Astrocyte of the spinal cord (primary cell): ENCODE measurements around the gene SLC34A1.

Experiments
- DNase-seq: peaks from one replicate; pipeline ENCODE4 v3.0.0; 2011; ENCODE audit warnings: low read depth, low spot score
- H3K4me3 ChIP-seq: 2 replicates; pipeline ENCODE4 v1.5.1; 2011; ENCODE audit warnings: low read depth, mild to moderate bottlenecking, low read length, moderate library complexity
- in situ Hi-C: cut with HindIII; loops from 2 replicates; pipeline ENCODE4 v1.10.0; 2017; ENCODE audit warnings: low sequenced_read_pairs
- TF ChIP-seq, protein P1 (sequence below): IDR thresholded peaks from 2 replicates; pipeline ENCODE4 v1.5.1; 2012; ENCODE audit warnings: low read depth, mild to moderate bottlenecking, low read length, inconsistent platforms

SLC34A1 gene, protein sequence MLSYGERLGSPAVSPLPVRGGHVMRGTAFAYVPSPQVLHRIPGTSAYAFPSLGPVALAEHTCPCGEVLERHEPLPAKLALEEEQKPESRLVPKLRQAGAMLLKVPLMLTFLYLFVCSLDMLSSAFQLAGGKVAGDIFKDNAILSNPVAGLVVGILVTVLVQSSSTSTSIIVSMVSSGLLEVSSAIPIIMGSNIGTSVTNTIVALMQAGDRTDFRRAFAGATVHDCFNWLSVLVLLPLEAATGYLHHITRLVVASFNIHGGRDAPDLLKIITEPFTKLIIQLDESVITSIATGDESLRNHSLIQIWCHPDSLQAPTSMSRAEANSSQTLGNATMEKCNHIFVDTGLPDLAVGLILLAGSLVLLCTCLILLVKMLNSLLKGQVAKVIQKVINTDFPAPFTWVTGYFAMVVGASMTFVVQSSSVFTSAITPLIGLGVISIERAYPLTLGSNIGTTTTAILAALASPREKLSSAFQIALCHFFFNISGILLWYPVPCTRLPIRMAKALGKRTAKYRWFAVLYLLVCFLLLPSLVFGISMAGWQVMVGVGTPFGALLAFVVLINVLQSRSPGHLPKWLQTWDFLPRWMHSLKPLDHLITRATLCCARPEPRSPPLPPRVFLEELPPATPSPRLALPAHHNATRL

DNA sequence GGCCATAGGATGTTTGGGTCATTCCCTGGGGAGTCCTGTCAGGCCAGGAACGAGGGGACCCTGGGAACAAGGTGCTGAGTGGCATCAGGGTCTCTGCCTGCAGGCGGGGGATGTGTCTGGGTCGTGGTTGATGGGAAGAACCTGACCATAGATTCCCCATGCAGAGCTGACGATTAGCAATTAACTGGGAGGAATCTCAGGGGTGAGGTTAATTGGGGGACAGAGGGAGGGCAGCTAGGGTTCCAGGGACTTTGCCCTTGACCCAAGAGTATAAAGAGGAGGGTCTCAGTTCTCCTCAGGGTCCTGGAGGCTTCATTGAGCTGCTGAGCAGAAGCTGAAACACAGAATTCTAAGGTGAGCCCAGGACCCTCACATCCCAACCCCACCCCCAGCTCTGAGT is at the start of gene SLC34A1:
SLC34A1 (plus strand) TSS at position 301 of the 400 bp plus-strand sequence. CDS start 1,308 bp downstream, outside the sequence.
- in situ Hi-C loops: no loop called here
- TF ChIP-seq, protein P1, sequence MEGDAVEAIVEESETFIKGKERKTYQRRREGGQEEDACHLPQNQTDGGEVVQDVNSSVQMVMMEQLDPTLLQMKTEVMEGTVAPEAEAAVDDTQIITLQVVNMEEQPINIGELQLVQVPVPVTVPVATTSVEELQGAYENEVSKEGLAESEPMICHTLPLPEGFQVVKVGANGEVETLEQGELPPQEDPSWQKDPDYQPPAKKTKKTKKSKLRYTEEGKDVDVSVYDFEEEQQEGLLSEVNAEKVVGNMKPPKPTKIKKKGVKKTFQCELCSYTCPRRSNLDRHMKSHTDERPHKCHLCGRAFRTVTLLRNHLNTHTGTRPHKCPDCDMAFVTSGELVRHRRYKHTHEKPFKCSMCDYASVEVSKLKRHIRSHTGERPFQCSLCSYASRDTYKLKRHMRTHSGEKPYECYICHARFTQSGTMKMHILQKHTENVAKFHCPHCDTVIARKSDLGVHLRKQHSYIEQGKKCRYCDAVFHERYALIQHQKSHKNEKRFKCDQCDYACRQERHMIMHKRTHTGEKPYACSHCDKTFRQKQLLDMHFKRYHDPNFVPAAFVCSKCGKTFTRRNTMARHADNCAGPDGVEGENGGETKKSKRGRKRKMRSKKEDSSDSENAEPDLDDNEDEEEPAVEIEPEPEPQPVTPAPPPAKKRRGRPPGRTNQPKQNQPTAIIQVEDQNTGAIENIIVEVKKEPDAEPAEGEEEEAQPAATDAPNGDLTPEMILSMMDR: no peak
- no peak for DNase-seq

DNA sequence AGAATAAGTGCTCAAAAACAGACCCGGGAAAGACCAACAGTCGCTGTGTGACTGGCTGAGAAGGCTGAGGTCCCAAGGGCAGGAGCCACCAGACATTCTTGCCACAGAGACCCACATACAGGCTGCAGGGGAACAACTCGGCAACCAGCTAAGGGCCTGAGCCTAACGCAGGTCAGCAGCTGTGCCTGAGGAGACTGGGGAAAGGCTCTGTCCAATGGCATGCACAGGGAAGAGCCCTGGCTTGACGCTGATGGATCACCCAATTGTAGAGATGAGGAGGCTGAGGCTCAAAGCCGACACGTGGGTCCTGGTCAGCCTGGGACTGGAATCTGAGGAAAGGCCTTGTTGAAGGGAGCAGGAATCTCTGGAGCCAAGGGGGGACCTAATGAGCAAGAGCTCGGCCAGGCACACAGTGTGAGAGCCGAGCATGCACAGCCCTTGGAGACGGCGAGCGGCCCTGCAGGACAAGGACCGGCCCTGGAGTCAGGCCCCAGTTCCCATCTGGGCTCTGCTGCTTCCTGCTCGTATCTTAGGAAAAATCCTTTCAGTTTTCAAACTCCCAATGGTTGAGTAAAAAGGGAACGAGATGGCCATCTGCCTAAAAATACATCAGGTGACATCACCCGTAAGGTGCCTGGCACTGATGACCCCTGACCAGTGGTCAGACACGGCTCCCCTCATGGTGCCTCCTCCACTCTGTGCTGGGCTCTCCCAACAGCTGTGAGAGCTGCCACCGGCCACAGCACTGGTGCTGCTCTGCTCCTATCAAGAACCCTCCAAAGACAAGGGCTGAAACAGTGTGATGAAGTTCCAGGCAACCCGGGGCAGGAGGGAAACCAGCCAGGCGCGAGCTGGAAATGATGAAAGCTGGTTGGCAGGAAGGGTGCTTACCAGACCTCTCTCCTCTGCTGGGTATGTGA is 49.2 kb upstream of the SLC34A1 start:
- in situ Hi-C loops: no loop called here
- no peak for DNase-seq

More for the DNA sequence above, at the start of gene SLC34A1:
- no peak within 1 kb of the TSS for H3K4me3 ChIP-seq

DNA sequence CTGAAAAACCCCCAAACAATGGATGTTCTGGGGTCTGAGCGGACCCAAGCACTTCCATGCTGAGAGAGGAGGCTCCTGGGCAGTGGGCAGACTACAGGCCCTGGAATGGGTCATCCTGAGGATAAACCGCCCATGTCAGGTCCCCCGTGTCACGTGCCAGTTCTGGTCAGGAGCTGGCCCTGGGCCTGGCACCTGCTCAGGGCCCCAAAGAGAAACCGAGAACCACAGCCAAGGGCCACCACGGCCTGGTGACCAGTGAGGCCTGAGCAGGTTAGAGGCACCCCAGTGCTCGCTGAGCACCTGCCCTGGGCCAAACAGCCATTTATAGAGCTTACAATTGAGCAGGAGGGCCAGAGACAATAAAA is 48.6 kb upstream of the SLC34A1 start:
- TF ChIP-seq, protein P1: no peak
- in situ Hi-C loops: no loop called here
- DNase-seq: no peak
- no peak overlapping the region for H3K4me3 ChIP-seq

More for the DNA sequence above, 49.2 kb upstream of the SLC34A1 start:
- no peak overlapping the region for H3K4me3 ChIP-seq
- TF ChIP-seq, protein P1: no peak

DNA sequence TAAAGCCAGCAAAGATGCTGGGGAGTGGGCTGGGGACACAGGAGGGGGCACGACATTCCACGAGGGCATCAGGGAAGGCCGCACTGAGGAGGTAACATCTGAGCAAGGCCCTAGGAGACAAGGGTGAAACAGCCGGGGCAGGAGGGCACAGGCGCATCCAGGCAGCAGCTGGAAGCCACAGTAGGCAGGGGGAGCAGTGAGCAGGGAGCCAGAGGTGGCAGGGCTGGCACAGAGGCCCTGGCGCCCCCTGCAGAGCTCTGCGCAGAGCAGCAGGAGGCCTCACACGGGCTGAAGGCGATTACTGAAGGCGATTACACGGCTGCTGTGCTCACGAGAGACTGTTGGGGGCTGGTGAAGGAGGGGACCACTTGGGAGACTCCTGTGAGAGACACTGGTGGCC is 48.1 kb upstream of the SLC34A1 start:
- in situ Hi-C loops: no loop called here
- TF ChIP-seq, protein P1: peak; percentile 39
- no peak overlapping the region for H3K4me3 ChIP-seq
- DNase-seq: no peak

DNA sequence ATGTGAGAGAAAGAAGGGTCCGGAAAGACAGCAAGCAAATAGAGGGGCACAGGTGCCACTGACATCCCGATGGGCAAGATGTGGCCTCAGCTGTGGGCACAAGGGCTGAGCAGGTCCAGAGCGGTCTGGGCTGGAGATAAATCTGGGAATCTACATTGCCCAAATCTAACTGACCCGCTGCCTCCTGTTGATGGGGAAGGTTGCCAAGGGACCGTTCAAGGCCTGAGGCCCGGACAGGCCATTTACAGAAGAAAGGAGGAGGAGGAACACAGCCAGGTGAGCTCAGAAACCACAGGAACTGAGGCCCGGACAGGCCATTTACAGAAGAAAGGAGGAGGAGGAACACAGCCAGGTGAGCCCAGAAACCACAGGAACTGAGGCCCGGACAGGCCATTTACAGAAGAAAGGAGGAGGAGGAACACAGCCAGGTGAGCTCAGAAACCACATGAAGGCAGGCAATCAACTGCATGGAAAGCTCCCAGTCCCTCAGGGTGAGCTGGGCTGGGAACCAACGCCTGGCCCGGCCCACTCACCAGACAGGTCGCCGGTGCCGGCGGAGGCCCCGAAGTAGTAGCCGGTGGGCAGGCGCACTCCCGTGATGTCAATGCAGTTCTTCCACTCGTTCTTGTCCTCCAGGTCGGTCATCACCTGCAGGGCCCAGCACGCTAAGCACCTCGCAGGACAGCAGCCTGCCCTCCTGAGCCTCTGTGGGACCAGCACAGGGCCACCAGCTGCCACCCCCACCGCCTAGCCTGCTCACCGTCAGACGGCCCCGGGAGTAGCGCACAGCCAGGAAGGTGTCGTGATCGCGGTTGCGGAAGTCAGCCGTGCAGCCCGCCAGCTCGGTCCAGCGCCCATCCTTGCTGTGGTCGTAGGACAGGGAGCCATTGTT is 47.4 kb upstream of the SLC34A1 start:
- TF ChIP-seq, protein P1: no peak
- DNase-seq: no peak
- H3K4me3 ChIP-seq: no peak overlapping the region
- in situ Hi-C loops: no loop called here
